ENCODE data around the gene GRIN2C.

GRIN2C gene

DNA sequence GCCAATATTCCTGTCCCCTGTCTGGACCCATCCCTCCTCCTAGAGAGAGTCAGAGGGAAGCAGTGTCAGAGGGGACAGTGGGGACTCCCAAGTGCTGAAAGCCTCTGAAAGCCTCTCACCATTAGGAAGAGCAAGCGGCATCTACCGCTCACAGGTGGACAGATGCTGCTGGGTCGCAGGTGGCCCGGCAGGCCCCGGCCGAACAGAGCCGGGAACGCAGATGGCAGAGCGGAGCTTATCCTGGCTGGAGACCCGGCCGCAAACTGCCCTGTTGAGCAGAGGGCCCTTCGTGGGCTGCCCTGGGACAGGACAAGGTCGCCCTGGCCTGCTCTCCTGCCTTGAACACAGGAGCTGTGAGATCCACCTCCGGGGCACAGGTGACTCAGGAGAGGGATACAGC is 60.6 kb downstream of the GRIN2C start:
- DNase-seq (ENCODE audit: low spot score) = no peak

DNA sequence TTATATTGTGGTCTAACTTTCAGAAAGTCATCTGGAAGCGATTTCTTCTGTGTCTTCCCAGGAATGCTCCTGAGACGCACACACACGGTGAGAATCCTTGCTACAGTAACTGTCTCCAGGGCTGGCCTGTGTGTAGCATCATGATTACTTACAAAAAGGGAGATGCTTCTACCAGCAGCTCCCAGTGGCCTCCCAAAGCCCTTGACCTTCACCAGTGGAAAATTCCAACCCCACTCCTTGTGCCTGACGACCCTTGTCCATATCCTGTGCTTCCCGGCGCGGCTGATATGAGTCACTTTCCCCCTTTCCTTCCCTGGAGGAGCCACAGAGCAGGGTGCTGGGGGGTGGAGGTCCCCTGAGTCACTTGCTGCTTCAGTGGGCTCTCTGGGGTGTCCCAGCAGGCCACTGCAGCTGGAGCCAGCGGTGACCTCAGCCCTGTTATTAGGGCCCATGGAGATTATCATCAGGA is 61.4 kb downstream of the GRIN2C start:
- DNase-seq (ENCODE audit: low spot score) = no peak

DNA sequence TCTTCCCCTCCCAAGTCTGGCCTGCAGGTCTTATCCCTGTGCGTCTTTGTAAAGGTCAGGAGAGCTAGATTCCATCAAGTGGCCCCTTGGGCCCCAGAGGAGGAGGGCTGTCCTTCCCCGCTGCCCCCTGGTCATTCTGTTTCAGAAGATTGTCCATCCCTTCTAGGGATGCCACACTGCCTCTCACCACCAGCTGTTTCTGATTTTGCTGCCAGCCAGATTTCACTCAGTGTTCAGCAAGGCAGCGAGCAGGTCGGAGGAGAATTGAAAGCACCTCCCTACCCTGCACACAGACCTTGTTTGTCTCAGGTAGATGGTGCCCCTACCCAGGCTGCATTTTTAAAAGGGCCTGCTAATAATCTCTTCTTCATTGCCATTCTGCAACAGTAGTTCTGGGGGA is 61.9 kb downstream of the GRIN2C start:
- DNase-seq (ENCODE audit: low spot score) = no peak

DNA sequence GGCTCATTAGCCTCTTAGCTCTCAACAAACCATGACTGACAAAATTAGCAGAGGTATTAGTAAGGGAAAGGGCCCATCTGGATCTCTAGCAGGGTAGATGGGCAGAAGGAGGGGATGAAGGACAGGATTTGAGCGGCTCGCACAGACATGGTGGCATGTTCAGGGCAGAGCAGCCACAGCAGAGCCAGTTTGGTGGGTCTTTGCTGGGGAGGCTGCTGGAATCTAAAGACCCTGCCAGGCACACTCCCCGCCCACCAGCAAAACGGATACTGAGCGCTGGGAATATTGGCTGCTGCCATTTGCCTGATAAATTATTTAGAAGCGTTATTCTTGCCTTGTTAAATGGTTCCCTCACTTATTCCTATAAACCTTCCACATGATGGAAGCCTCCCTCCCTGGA is 62.8 kb downstream of the GRIN2C start:
- no peak for DNase-seq (ENCODE audit: low spot score)

DNA sequence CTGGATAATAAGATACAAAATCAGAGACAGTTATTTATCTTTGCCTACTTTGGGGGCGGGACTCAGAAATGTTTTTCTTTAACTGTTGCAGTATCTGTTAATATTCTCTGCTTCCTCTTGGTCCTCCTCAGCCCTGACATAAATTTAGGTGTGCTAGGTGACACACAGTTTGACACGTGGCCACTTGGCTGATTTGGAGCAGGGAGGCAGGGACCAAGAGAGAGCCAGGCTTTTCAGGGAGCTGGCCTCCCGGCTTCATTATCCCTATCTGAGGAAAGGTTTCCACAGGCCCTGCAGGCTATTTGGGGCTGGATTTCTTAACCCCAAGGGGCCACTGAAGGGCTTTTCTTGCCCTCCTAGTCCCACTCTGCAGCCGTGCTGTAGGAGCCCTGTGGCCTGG is 63.5 kb downstream of the GRIN2C start:
- DNase-seq (ENCODE audit: low spot score) = no peak

DNA sequence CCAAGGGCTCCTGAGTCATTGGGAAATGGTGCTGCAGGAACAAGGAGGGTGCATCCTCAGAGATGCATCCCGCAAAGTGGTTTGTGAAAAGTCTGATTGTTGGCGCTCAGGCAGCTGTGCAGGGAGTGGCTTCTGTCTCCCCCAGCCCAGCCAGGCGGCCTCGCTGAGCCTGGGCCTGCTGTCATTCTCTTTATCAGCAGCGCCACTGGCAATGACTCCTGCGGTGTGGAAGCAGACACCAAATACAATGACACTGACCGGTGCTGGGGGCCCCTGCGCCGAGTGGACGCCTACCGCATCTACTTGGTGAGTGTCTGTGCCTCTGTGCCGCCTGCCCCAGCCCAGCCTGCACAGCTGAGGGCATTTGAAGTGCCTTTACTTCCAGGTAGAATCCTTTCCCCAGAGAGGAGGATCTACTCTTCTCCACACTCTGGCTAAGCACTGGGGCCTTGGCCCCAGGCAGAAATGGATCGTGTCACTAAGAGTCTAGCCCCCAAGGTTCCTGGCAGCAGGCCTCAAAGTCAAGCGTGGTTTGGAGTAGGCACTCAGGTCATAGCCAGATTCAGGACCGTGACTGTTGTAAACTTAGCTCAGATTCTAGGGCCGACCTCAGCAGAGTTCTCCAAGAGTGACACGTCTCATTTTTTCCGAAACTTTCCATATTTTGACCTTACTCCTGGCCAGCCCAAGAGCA is 64.2 kb downstream of the GRIN2C start:
- no peak for DNase-seq (ENCODE audit: low spot score)

DNA sequence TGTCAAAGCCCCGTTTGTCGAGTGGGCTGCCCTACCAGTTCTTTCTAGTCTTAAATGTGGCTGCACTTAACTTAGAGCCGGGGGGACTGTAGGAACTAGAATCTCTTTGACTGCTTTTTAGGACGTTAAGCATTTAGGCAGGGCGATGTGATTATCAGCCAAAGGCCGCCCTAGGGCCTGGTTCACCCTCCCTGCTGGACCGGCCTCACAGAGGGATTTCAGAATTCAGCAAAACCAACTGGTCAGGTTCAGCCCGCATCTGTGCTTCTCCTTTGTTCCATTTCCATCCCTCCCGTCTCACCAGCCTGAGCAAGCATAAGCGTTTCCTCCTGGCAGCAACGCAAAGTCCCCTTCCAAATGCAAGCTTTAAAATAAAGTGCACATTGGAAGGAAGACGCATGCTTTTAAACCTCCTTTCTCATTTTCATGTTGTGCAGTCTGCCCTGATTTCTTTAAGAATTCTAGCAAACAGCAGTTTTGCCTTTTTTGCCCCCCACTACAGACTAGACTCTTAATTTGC is 67.0 kb downstream of the GRIN2C start:
- no peak for DNase-seq (ENCODE audit: low spot score)

Measured in NAMALWA (cell line).